Right atrium auricular region (tissue), 2 donors: ENCODE measurements around the gene NAA35. TPM values are rescaled to one million over a fixed set of nuclear protein-coding genes. Genes with fewer than 3 reads are reported as not detected.
"Not testable (repeated sequence)": the region's sequence is repeated elsewhere in the genome, so short reads cannot be mapped to it uniquely, and the experiment has no call there.

Source experiments
- DNase-seq: peaks from one replicate; pipeline ENCODE4 v3.0.0-alpha.2; 2019; ENCODE audit warnings: low spot score
- H3K27ac ChIP-seq, 2 donors: fragments of 200-600 bp; sonication (generic); 1 replicate in 1 of 2; 2 replicates in 1 of 2; pipeline ENCODE4 v1.5.1; 2016 to 2019
- H3K27me3 ChIP-seq, 2 donors: fragments of 200-600 bp; sonication (generic); one replicate each; pipeline versions ENCODE4 v1.5.1 to v1.6.0; 2017 to 2019
- H3K36me3 ChIP-seq: fragments of 200-600 bp; sonication (generic); one replicate; pipeline ENCODE4 v1.5.1; 2016
- H3K4me1 ChIP-seq, 2 donors: fragments of 200-600 bp; sonication (generic); one replicate each; pipeline versions ENCODE4 v1.5.1 to v1.6.0; 2017 to 2019
- H3K4me3 ChIP-seq, 2 donors: fragments of 200-600 bp; sonication (generic); 1 replicate in 1 of 2; 2 replicates in 1 of 2; pipeline ENCODE4 v1.5.1; 2017 to 2019; ENCODE audit warnings: mild to moderate bottlenecking in 1 of 2, moderate library complexity in 1 of 2
- H3K9me3 ChIP-seq, 2 donors: fragments of 200-600 bp; sonication (generic); one replicate each; pipeline ENCODE4 v1.5.1; 2019
- total RNA-seq, 2 donors: library from RNA; depleted of rRNA; stranded (reverse); fragments of >200 nt; gene quantifications; one replicate each; pipeline ENCODE4 v1.1.0, GENCODE V29; 2016
- TF ChIP-seq, protein P1 (sequence below), 2 donors: fragments of 200-600 bp; sonication (generic); IDR thresholded peaks; one replicate each; pipeline ENCODE4 v1.5.1; 2019; ENCODE audit warnings: antibody characterized with exemption in 2 of 2

The NAA35 gene
- total RNA-seq, 2 donors from 2014 or later, result 12.1 to 12.4 TPM

DNA sequence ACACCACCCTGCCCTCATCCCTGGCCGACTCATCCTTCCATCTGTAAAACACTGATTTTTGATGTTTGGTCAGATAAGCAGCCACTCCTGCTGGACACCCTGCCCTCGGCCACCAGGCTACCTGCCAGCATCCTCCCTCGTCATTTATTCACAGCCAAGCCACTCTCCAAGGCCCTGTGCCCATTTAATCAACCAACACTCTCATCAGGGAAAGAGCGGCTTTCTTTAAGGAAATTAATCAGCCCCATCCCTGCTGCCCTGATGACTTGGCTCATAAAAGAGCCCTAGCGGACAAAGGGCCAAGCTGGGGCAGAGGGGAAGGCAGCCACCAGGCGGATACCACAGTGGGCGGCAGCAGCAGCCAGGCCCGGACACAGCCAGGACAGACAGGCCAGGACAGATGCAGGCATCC is 106.0 kb downstream of the NAA35 start:
- Histone ChIP-seq H3K9me3 (no peaks in the 10 kb centered on the region), H3K4me3 (no peak overlapping the region), H3K4me1 (no peaks in the 10 kb centered on the region), H3K27me3 (no peaks in the 10 kb centered on the region), H3K27ac (no peak overlapping the region), H3K36me3 (no peaks in the 10 kb centered on the region)
- no peak for DNase-seq
- TF ChIP-seq, protein P1, sequence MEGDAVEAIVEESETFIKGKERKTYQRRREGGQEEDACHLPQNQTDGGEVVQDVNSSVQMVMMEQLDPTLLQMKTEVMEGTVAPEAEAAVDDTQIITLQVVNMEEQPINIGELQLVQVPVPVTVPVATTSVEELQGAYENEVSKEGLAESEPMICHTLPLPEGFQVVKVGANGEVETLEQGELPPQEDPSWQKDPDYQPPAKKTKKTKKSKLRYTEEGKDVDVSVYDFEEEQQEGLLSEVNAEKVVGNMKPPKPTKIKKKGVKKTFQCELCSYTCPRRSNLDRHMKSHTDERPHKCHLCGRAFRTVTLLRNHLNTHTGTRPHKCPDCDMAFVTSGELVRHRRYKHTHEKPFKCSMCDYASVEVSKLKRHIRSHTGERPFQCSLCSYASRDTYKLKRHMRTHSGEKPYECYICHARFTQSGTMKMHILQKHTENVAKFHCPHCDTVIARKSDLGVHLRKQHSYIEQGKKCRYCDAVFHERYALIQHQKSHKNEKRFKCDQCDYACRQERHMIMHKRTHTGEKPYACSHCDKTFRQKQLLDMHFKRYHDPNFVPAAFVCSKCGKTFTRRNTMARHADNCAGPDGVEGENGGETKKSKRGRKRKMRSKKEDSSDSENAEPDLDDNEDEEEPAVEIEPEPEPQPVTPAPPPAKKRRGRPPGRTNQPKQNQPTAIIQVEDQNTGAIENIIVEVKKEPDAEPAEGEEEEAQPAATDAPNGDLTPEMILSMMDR (IDR thresholded peaks at IDR 0.05), result no peak

- H3K9me3 ChIP-seq, result no peaks in the 10 kb centered on the region
- H3K4me1 ChIP-seq, result no peaks in the 10 kb centered on the region
- DNase-seq, result no peak
- H3K4me3 ChIP-seq, result no peak overlapping the region
- H3K27ac ChIP-seq, result no peak overlapping the region
- H3K36me3 ChIP-seq, result no peaks in the 10 kb centered on the region
- no peaks in the 10 kb centered on the region for H3K27me3 ChIP-seq
- TF ChIP-seq, protein P1 (IDR thresholded peaks at IDR 0.05), result no peak
Observed at GRCh38 chr9:86047361-86047760, 106.4 kb downstream of the NAA35 start.

DNA sequence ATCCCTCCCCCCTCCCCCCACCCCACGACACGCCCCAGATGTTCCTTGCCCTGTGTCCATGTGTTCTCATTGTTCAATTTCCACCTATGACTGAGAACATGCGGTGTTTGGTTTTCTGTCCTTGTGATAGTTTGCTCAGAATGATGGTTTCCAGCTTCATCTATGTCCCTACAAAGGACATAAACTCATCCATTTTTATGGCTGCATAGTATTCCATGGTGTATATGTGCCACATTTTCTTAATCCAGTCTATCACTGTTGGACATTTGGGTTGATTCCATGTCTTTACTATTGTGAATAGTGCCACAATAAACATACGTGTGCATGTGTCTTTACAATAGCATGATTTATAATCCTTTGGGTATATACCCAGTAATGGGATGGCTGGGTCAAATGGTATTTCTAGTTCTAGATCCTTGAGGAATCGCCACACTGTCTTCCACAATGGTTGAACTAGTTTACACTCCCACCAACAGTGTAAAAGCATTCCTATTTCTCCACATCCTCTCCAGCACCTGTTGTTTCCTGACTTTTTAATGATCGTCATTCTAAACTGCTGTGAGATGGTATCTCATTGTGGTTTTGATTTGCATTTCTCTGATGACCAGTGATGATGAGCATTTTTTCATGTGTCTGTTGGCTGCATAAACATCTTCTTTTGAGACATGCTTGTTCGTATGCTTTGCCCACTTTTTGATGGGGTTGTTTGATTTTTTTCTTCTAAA is 107.2 kb downstream of the NAA35 start:
- not testable (repeated sequence) for H3K36me3 ChIP-seq, H3K9me3 ChIP-seq, DNase-seq

GRCh38 chr9:86052556-86053468 is 111.9 kb downstream of the NAA35 start:
- DNase-seq, result no peak
- no peak overlapping the region for H3K4me3 ChIP-seq
- no peaks in the 10 kb centered on the region for H3K36me3 ChIP-seq
- H3K4me1 ChIP-seq, result no peaks in the 10 kb centered on the region
- H3K9me3 ChIP-seq, result no peaks in the 10 kb centered on the region
- TF ChIP-seq, protein P1 (IDR thresholded peaks at IDR 0.05), result no peak
- H3K27me3 ChIP-seq, result no peaks in the 10 kb centered on the region
- no peak overlapping the region for H3K27ac ChIP-seq

More for the DNA sequence above, 107.2 kb downstream of the NAA35 start:
- not testable (repeated sequence) for H3K4me3 ChIP-seq, H3K27me3 ChIP-seq, H3K4me1 ChIP-seq, H3K27ac ChIP-seq

GRCh38 chr9:86054695-86055094 is 113.7 kb downstream of the NAA35 start:
- Histone ChIP-seq H3K27me3 (no peaks in the 10 kb centered on the region), H3K4me3 (no peak overlapping the region), H3K27ac (no peak overlapping the region)

GRCh38 chr9:86057491-86057890 is 116.5 kb downstream of the NAA35 start:
- Histone ChIP-seq H3K27me3 (no peaks in the 10 kb centered on the region), H3K36me3 (no peaks in the 10 kb centered on the region), H3K9me3 (no peaks in the 10 kb centered on the region), H3K4me3 (no peak overlapping the region), H3K4me1 (no peaks in the 10 kb centered on the region), H3K27ac (no peak overlapping the region)
- TF ChIP-seq, protein P1 (IDR thresholded peaks at IDR 0.05), result no peak
- no peak for DNase-seq

More at GRCh38 chr9:86054695-86055094, 113.7 kb downstream of the NAA35 start:
- H3K36me3 ChIP-seq, result no peaks in the 10 kb centered on the region
- no peak for DNase-seq
- no peaks in the 10 kb centered on the region for H3K4me1 ChIP-seq
- TF ChIP-seq, protein P1 (IDR thresholded peaks at IDR 0.05), result no peak
- H3K9me3 ChIP-seq, result no peaks in the 10 kb centered on the region
